Measurements from ENCODE around the gene CAT.

CAT gene

GRCh38 chr11:34438529-34439507 is at the start of gene CAT:
TSS of gene CAT (plus strand) at chr11:34438934. CDS start at chr11:34439014, 80 bp downstream.
- POLR2A ChIA-PET: no interaction called here

GRCh38 chr11:34394771-34395300 is 43.9 kb upstream of the CAT start:
- CTCF ChIA-PET: interaction anchor here (1.9 kb wide), 1 partner anchor 21 kb away, joined by 4 read pairs; no protein-coding TSS in a partner anchor
- no peak for TF ChIP-seq CTCF (IDR thresholded peaks at IDR 0.05; ENCODE audit: control extremely low read depth, extremely low read depth, low read depth, missing control alignments)
- DNase-seq (ENCODE audit: extremely low spot score): no peak
- POLR2A ChIA-PET: no interaction called here

More at GRCh38 chr11:34438529-34439507, at the start of gene CAT:
- peak; percentile 98 for DNase-seq (ENCODE audit: extremely low spot score)
- TF ChIP-seq CTCF (IDR thresholded peaks at IDR 0.05; ENCODE audit: control extremely low read depth, extremely low read depth, low read depth, missing control alignments): no peak
- CTCF ChIA-PET: interaction anchor here (1.3 to 3.7 kb wide), 3 partner anchors 30 to 265 kb away, joined by 3 to 13 read pairs (median 4); partner anchors contain the start of gene ABTB2

GRCh38 chr11:34395916-34396550 is 42.7 kb upstream of the CAT start:
- no peak for DNase-seq (ENCODE audit: extremely low spot score)
- no peak for TF ChIP-seq CTCF (IDR thresholded peaks at IDR 0.05; ENCODE audit: control extremely low read depth, extremely low read depth, low read depth, missing control alignments)
- CTCF ChIA-PET: interaction anchor here (1.0 to 1.9 kb wide), 2 partner anchors 16 to 21 kb away, joined by 3 to 4 read pairs; no protein-coding TSS in a partner anchor
- POLR2A ChIA-PET: no interaction called here

- no peak for TF ChIP-seq CTCF (IDR thresholded peaks at IDR 0.05; ENCODE audit: control extremely low read depth, extremely low read depth, low read depth, missing control alignments)
- ChIA-PET POLR2A (no interaction called here), CTCF (interaction anchor here (1.9 kb wide), 1 partner anchor 20 kb away, joined by 4 read pairs; no protein-coding TSS in a partner anchor)
- DNase-seq (ENCODE audit: extremely low spot score): no peak
Observed at GRCh38 chr11:34397120-34397519, 41.6 kb upstream of the CAT start.

- POLR2A ChIA-PET: no interaction called here
- CTCF ChIA-PET: no interaction called here
- DNase-seq (ENCODE audit: extremely low spot score): no peak
- TF ChIP-seq CTCF (IDR thresholded peaks at IDR 0.05; ENCODE audit: control extremely low read depth, extremely low read depth, low read depth, missing control alignments): no peak
Observed at GRCh38 chr11:34397811-34398210, 40.9 kb upstream of the CAT start.

GRCh38 chr11:34403431-34403830 is 35.3 kb upstream of the CAT start:
- TF ChIP-seq CTCF (IDR thresholded peaks at IDR 0.05; ENCODE audit: control extremely low read depth, extremely low read depth, low read depth, missing control alignments): no peak
- DNase-seq (ENCODE audit: extremely low spot score): no peak
- POLR2A ChIA-PET: no interaction called here
- CTCF ChIA-PET: interaction anchor here (1.0 to 1.3 kb wide), 3 partner anchors 10 to 22 kb away, joined by 3 to 4 read pairs (median 3); no protein-coding TSS in a partner anchor
